HCT116 (cell line): ENCODE measurements around the gene SGCB.

Experiments
- CBX3 ChIP-seq: IDR thresholded peaks from 2 replicates; pipeline ENCODE4 v1.6.1; 2012; ENCODE audit warnings: low read depth
- CEBPB ChIP-seq: IDR thresholded peaks from 2 replicates; pipeline ENCODE4 v1.6.1; 2012; ENCODE audit warnings: low read depth
- EGR1 ChIP-seq: IDR thresholded peaks from 2 replicates; pipeline ENCODE4 v1.6.1; 2012; ENCODE audit warnings: low read depth
- EZH2 ChIP-seq: fragments of 200-600 bp; sonication (generic); IDR thresholded peaks from 2 replicates; pipeline ENCODE4 v1.6.1; 2017; ENCODE audit warnings: antibody characterized with exemption, mixed run types
- EZH2phosphoT487 ChIP-seq: fragments of 200-600 bp; IDR thresholded peaks from 2 replicates; pipeline ENCODE4 v1.6.1; 2018; ENCODE audit warnings: antibody characterized with exemption, borderline replicate concordance
- POLR2A ChIP-seq: IDR thresholded peaks from 2 replicates; pipeline ENCODE4 v1.7.0; 2011; ENCODE audit warnings: borderline replicate concordance; ENCODE audit not compliant: insufficient read depth, insufficient read length; ENCODE audit errors: extremely low read depth
- POLR2AphosphoS5 ChIP-seq: IDR thresholded peaks from 2 replicates; pipeline ENCODE4 v1.6.1; 2011; ENCODE audit warnings: mild to moderate bottlenecking, low read depth, low read length, moderate library complexity
- REST ChIP-seq: IDR thresholded peaks from 2 replicates; pipeline ENCODE4 v1.6.1; 2012; ENCODE audit warnings: low read depth
- SP1 ChIP-seq: IDR thresholded peaks from 2 replicates; pipeline ENCODE4 v1.6.1; 2012; ENCODE audit warnings: low read depth
- SRF ChIP-seq: IDR thresholded peaks from 2 replicates; pipeline ENCODE4 v1.6.1; 2012; ENCODE audit warnings: low read depth
- YY1 ChIP-seq: IDR thresholded peaks from 2 replicates; pipeline ENCODE4 v1.6.1; 2011; ENCODE audit warnings: low read length, low read depth, moderate library complexity, mild to moderate bottlenecking; ENCODE audit not compliant: insufficient replicate concordance; ENCODE audit errors: extremely low read depth
- ZNF274 ChIP-seq: fragments of 200-500 bp; sonication (Bioruptor generic); IDR thresholded peaks from 2 replicates; pipeline ENCODE4 v1.6.1; 2014; ENCODE audit warnings: mild to moderate bottlenecking, low read depth, low read length, inconsistent platforms
- TF ChIP-seq, protein P1 (sequence below), 3 experiments: fragments of 200-600 bp in 1 of 3; sonication (generic) in 1 of 3; IDR thresholded peaks in 2 of 3; conservative IDR thresholded peaks in 1 of 3; 2 replicates each; pipeline ENCODE4 v1.5.1; 2012 to 2017; ENCODE audit warnings: low read depth in 2 of 3, low read length in 2 of 3, antibody characterized with exemption in 1 of 3, borderline replicate concordance in 1 of 3, control low read depth in 1 of 3, mild to moderate bottlenecking in 1 of 3, mixed read lengths in 1 of 3, mixed run types in 1 of 3, moderate library complexity in 1 of 3; ENCODE audit not compliant: insufficient read depth in 1 of 3
- TF ChIP-seq, protein P2 (sequence below): IDR thresholded peaks from 2 replicates; pipeline ENCODE4 v1.6.1; 2012

DNA sequence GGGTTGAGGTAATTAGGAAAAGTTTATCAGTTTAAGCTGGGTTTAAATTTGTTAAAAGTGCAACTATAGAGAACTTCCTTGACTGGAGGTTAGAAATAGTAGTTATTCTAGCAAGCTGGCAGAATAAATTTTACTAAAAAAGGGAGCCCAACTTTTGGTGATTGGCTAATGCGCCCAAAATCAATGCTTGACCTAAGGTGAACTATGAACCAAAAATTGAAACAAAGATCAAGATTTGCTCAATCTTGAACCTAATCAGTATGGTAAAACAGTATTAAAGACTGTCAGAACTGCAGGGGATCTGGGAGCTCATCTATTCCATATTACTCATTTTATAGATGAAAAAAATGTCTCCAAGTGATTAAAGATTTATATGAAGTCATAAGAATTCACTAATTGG is 6.9 kb upstream of the SGCB start:
- TF ChIP-seq POLR2AphosphoS5, result no peak
- TF ChIP-seq, protein P1, sequence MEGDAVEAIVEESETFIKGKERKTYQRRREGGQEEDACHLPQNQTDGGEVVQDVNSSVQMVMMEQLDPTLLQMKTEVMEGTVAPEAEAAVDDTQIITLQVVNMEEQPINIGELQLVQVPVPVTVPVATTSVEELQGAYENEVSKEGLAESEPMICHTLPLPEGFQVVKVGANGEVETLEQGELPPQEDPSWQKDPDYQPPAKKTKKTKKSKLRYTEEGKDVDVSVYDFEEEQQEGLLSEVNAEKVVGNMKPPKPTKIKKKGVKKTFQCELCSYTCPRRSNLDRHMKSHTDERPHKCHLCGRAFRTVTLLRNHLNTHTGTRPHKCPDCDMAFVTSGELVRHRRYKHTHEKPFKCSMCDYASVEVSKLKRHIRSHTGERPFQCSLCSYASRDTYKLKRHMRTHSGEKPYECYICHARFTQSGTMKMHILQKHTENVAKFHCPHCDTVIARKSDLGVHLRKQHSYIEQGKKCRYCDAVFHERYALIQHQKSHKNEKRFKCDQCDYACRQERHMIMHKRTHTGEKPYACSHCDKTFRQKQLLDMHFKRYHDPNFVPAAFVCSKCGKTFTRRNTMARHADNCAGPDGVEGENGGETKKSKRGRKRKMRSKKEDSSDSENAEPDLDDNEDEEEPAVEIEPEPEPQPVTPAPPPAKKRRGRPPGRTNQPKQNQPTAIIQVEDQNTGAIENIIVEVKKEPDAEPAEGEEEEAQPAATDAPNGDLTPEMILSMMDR (IDR thresholded peaks at IDR 0.05 in 2 of 3, conservative IDR thresholded peaks at IDR 0.05 in 1 of 3; ENCODE audit: borderline replicate concordance in 1 of 3, insufficient read depth in 1 of 3, low read depth in 2 of 3, low read length in 2 of 3), result no peak
- TF ChIP-seq YY1, result no peak
- no peak for TF ChIP-seq SRF
- no peak for TF ChIP-seq SP1
- TF ChIP-seq CBX3, result no peak
- TF ChIP-seq EZH2phosphoT487, result no peak
- TF ChIP-seq POLR2A, result no peak
- no peak for TF ChIP-seq CEBPB
- no peak for TF ChIP-seq EZH2
- TF ChIP-seq ZNF274, result no peak
- TF ChIP-seq, protein P2, sequence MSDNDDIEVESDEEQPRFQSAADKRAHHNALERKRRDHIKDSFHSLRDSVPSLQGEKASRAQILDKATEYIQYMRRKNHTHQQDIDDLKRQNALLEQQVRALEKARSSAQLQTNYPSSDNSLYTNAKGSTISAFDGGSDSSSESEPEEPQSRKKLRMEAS, result no peak
- no peak for TF ChIP-seq EGR1
- no peak for TF ChIP-seq REST
